ENCODE data around the gene KMT2C. TPM values are rescaled to one million over a fixed set of nuclear protein-coding genes. Genes with fewer than 3 reads are reported as not detected.

The KMT2C gene
- total and polyA plus RNA-seq, 4 experiments from 2014 or later, result 2.7 to 129 (median 74.5) TPM

GRCh38 chr7:152128741-152129461 is 306.9 kb downstream of the KMT2C start:
- no peak overlapping the region for H3K4me3 Mint-ChIP-seq
- peaks cover 58 to 61% of the 10 kb centered on the region in 2 donors for H3K36me3 Mint-ChIP-seq
- Histone ChIP-seq H3K36me3 (ENCODE audit: insufficient read depth, low read length) (peaks cover 11% of the 10 kb centered on the region), H3K4me3 (ENCODE audit: low read length in 2 of 2) (no peak overlapping the region), H3K27ac (ENCODE audit: low read depth, low read length) (no peak overlapping the region), H3K9me3 (ENCODE audit: control insufficient read depth in 1 of 2, low read length in 2 of 2) (no peaks in the 10 kb centered on the region), H3K27me3 (ENCODE audit: insufficient read depth, low read length) (no peaks in the 10 kb centered on the region), H3K4me1 (ENCODE audit: insufficient read depth, low read length) (no peaks in the 10 kb centered on the region)
- intact Hi-C loops (cut with micrococcal nuclease), result no loop called here
- H3K27me3 Mint-ChIP-seq, result no peaks in the 10 kb centered on the region
- no peak overlapping the region for H3K27ac Mint-ChIP-seq
- peaks cover 0 to 4% (median under 1%) of the 10 kb centered on the region in 4 donors for H3K4me1 Mint-ChIP-seq
- CTCF ChIA-PET (ENCODE audit: partially characterized antibody), result no interaction called here
- H3K9me3 Mint-ChIP-seq, result peaks cover 4 to 18% (median 12%) of the 10 kb centered on the region in 8 donors
- DNase-seq, result no peak
- POLR2A ChIA-PET (ENCODE audit: partially characterized antibody), result no interaction called here

- intact Hi-C loops (cut with micrococcal nuclease), result no loop called here
- ChIA-PET CTCF (ENCODE audit: partially characterized antibody) (no interaction called here), POLR2A (ENCODE audit: partially characterized antibody) (no interaction called here)
- peaks cover 4 to 19% (median 12%) of the 10 kb centered on the region in 8 donors for H3K9me3 Mint-ChIP-seq
- H3K9me3 ChIP-seq (ENCODE audit: control insufficient read depth in 1 of 2, low read length in 2 of 2), result no peaks in the 10 kb centered on the region
- H3K4me3 ChIP-seq (ENCODE audit: low read length in 2 of 2), result no peak overlapping the region
- peaks cover 12% of the 10 kb centered on the region for H3K36me3 ChIP-seq (ENCODE audit: insufficient read depth, low read length)
- H3K36me3 Mint-ChIP-seq, result peaks cover 58 to 62% of the 10 kb centered on the region in 2 donors
- DNase-seq, result no peak
- no peaks in the 10 kb centered on the region for H3K27me3 ChIP-seq (ENCODE audit: insufficient read depth, low read length)
- peaks cover under 1 to 4% (median 2%) of the 10 kb centered on the region in 4 donors for H3K4me1 Mint-ChIP-seq
- H3K27ac Mint-ChIP-seq, result no peak overlapping the region
- no peaks in the 10 kb centered on the region for H3K4me1 ChIP-seq (ENCODE audit: insufficient read depth, low read length)
- H3K27me3 Mint-ChIP-seq, result no peaks in the 10 kb centered on the region
- no peak overlapping the region for H3K27ac ChIP-seq (ENCODE audit: low read depth, low read length)
- H3K4me3 Mint-ChIP-seq, result no peak overlapping the region
Measured at GRCh38 chr7:152128252-152128651, 307.6 kb downstream of the KMT2C start.

- no peak overlapping the region for H3K4me3 Mint-ChIP-seq
- H3K4me3 ChIP-seq (ENCODE audit: low read length in 2 of 2), result no peak overlapping the region
- peaks cover 67 to 69% of the 10 kb centered on the region in 2 donors for H3K36me3 Mint-ChIP-seq
- H3K27me3 ChIP-seq (ENCODE audit: insufficient read depth, low read length), result no peaks in the 10 kb centered on the region
- no peak overlapping the region for H3K27ac ChIP-seq (ENCODE audit: low read depth, low read length)
- H3K9me3 Mint-ChIP-seq, result peaks cover 4 to 19% (median 12%) of the 10 kb centered on the region in 8 donors
- no peaks in the 10 kb centered on the region for H3K27me3 Mint-ChIP-seq
- peaks cover 9 to 13% (median 11%) of the 10 kb centered on the region in 4 donors for H3K4me1 Mint-ChIP-seq
- intact Hi-C loops (cut with micrococcal nuclease), result no loop called here
- H3K27ac Mint-ChIP-seq, result peak overlapping the region in 3 of 7 donors; percentile 3 to 70 (median 62)
- POLR2A ChIA-PET (ENCODE audit: partially characterized antibody), result no interaction called here
- H3K36me3 ChIP-seq (ENCODE audit: insufficient read depth, low read length), result peaks cover 12% of the 10 kb centered on the region
- H3K9me3 ChIP-seq (ENCODE audit: control insufficient read depth in 1 of 2, low read length in 2 of 2), result no peaks in the 10 kb centered on the region
- peaks cover 7% of the 10 kb centered on the region for H3K4me1 ChIP-seq (ENCODE audit: insufficient read depth, low read length)
- CTCF ChIA-PET (ENCODE audit: partially characterized antibody), result no interaction called here
- DNase-seq, result no peak
Measured at GRCh38 chr7:152127229-152127628, 308.6 kb downstream of the KMT2C start.

DNA sequence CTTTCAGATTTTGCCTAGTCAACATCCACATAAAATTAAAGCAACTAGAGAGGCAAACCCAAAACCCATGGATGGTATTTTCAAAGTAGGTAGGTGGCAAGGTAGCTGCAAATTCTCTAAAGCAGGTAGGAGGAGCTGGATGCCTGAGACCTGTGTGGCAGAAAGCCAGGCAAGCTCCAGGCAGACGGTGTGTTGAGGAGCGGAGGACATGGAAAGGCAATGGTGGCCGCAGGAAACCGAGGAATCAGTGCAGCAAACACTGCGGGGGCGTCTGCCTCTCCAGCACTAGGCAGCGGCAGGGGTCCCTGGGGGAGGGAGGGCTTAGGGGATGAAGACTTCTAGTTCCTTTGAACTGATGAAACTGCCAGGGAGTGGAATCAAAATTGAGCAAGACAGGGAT is 309.1 kb downstream of the KMT2C start:
- Mint-ChIP-seq H3K4me1 (peaks cover 10 to 15% (median 14%) of the 10 kb centered on the region in 4 donors), H3K27ac (peak overlapping the region in 2 of 7 donors; percentile 62), H3K9me3 (peaks cover 4 to 19% (median 12%) of the 10 kb centered on the region in 8 donors), H3K27me3 (no peaks in the 10 kb centered on the region), H3K4me3 (no peak overlapping the region), H3K36me3 (peaks cover 70% of the 10 kb centered on the region in 2 donors)
- POLR2A ChIA-PET (ENCODE audit: partially characterized antibody), result no interaction called here
- CTCF ChIA-PET (ENCODE audit: partially characterized antibody), result no interaction called here
- no peaks in the 10 kb centered on the region for H3K9me3 ChIP-seq (ENCODE audit: control insufficient read depth in 1 of 2, low read length in 2 of 2)
- no peak overlapping the region for H3K4me3 ChIP-seq (ENCODE audit: low read length in 2 of 2)
- peaks cover 14% of the 10 kb centered on the region for H3K36me3 ChIP-seq (ENCODE audit: insufficient read depth, low read length)
- no peak overlapping the region for H3K27ac ChIP-seq (ENCODE audit: low read depth, low read length)
- peaks cover 7% of the 10 kb centered on the region for H3K4me1 ChIP-seq (ENCODE audit: insufficient read depth, low read length)
- no peaks in the 10 kb centered on the region for H3K27me3 ChIP-seq (ENCODE audit: insufficient read depth, low read length)
- DNase-seq, result no peak
- intact Hi-C loops (cut with micrococcal nuclease), result no loop called here

DNA sequence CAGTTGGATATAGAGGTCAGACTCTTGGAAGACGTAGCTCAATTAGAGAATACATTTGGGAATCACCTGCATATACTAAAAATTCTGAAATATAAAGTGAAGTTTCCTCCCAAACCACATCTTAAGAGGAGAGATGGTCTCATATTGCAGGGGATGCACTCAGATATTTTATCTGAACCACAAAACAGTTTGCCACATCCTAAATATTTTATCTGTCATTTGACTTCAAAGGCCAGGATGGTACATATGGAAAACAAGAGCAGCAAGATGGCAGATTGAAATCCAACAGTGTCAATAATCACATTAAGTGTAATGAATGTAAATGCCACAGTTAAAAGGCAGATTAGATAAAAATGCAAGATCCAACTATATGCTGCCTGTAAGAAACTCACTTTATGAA is 313.3 kb downstream of the KMT2C start:
- Histone ChIP-seq H3K4me3 (ENCODE audit: low read length in 2 of 2) (no peak overlapping the region), H3K27ac (ENCODE audit: low read depth, low read length) (no peak overlapping the region), H3K27me3 (ENCODE audit: insufficient read depth, low read length) (no peaks in the 10 kb centered on the region), H3K4me1 (ENCODE audit: insufficient read depth, low read length) (peaks cover 7% of the 10 kb centered on the region), H3K36me3 (ENCODE audit: insufficient read depth, low read length) (peaks cover 49% of the 10 kb centered on the region), H3K9me3 (ENCODE audit: control insufficient read depth in 1 of 2, low read length in 2 of 2) (no peaks in the 10 kb centered on the region)
- Mint-ChIP-seq H3K9me3 (peaks cover 4 to 22% (median 12%) of the 10 kb centered on the region in 8 donors), H3K36me3 (peaks cover 81 to 85% of the 10 kb centered on the region in 2 donors), H3K27me3 (no peaks in the 10 kb centered on the region), H3K27ac (peak overlapping the region in 4 of 7 donors; percentile 31 to 85 (median 72)), H3K4me3 (no peak overlapping the region), H3K4me1 (peaks cover 11 to 20% (median 17%) of the 10 kb centered on the region in 4 donors)
- ChIA-PET CTCF (ENCODE audit: partially characterized antibody) (no interaction called here), POLR2A (ENCODE audit: partially characterized antibody) (no interaction called here)
- DNase-seq, result no peak
- intact Hi-C loops (cut with micrococcal nuclease), result no loop called here

DNA sequence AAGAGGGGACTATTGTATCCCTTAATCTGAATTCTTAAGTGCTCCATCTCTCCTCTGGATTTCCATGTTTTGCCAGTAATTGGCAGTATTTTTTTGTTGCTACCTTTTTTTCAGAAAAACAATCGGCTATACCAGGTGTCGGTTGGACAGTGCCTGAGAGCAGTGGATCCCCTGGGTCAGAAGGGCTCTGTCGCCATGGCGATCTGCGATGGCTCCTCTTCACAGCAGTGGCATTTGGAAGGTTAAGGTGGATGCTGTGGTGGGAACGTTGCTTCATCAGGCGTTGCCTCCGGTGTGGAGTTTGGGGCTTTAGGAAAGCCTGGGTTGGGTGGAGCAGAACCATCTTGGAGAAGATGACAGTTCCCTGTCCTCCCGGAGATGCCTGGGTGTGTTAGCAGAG is 314.4 kb downstream of the KMT2C start:
- intact Hi-C loops (cut with micrococcal nuclease), result no loop called here
- no peaks in the 10 kb centered on the region for H3K27me3 Mint-ChIP-seq
- H3K4me3 ChIP-seq (ENCODE audit: low read length in 2 of 2), result no peak overlapping the region
- POLR2A ChIA-PET (ENCODE audit: partially characterized antibody), result no interaction called here
- peaks cover 7% of the 10 kb centered on the region for H3K4me1 ChIP-seq (ENCODE audit: insufficient read depth, low read length)
- no peak overlapping the region for H3K27ac ChIP-seq (ENCODE audit: low read depth, low read length)
- no peak for DNase-seq
- peaks cover 53% of the 10 kb centered on the region for H3K36me3 ChIP-seq (ENCODE audit: insufficient read depth, low read length)
- H3K27ac Mint-ChIP-seq, result peak overlapping the region in 2 of 7 donors; percentile 53 to 61
- CTCF ChIA-PET (ENCODE audit: partially characterized antibody), result no interaction called here
- H3K4me1 Mint-ChIP-seq, result peaks cover 10 to 20% (median 16%) of the 10 kb centered on the region in 4 donors
- H3K9me3 Mint-ChIP-seq, result peaks cover 4 to 18% (median 12%) of the 10 kb centered on the region in 8 donors
- H3K27me3 ChIP-seq (ENCODE audit: insufficient read depth, low read length), result no peaks in the 10 kb centered on the region
- H3K4me3 Mint-ChIP-seq, result no peak overlapping the region
- peaks cover 74 to 85% of the 10 kb centered on the region in 2 donors for H3K36me3 Mint-ChIP-seq
- H3K9me3 ChIP-seq (ENCODE audit: control insufficient read depth in 1 of 2, low read length in 2 of 2), result no peaks in the 10 kb centered on the region

DNA sequence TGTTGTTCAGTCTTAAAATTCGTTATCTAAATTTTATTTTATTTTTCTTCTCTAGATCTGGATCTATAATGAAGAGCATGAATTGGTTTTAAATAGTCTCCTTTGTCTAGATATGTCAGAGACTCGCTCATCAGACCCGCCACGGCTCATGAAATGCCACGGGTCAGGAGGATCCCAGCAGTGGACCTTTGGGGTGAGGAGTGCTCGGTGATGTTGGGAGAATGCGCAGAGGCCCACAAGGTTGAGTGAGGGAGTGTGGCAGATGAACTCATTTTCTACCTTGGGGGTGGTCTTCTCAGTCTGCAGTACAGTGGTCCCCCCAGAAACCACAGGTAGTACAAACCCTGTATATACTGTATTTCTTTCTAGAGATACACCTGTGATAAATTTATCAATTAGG is 315.0 kb downstream of the KMT2C start:
- Mint-ChIP-seq H3K27me3 (no peaks in the 10 kb centered on the region), H3K4me3 (no peak overlapping the region), H3K4me1 (peaks cover 10 to 20% (median 16%) of the 10 kb centered on the region in 4 donors), H3K36me3 (peaks cover 74 to 84% of the 10 kb centered on the region in 2 donors), H3K9me3 (peaks cover 4 to 18% (median 12%) of the 10 kb centered on the region in 8 donors), H3K27ac (peak overlapping the region in 1 of 7 donors; percentile 70)
- Histone ChIP-seq H3K36me3 (ENCODE audit: insufficient read depth, low read length) (peaks cover 53% of the 10 kb centered on the region), H3K4me3 (ENCODE audit: low read length in 2 of 2) (no peak overlapping the region), H3K4me1 (ENCODE audit: insufficient read depth, low read length) (peaks cover 7% of the 10 kb centered on the region), H3K27me3 (ENCODE audit: insufficient read depth, low read length) (no peaks in the 10 kb centered on the region), H3K27ac (ENCODE audit: low read depth, low read length) (no peak overlapping the region), H3K9me3 (ENCODE audit: control insufficient read depth in 1 of 2, low read length in 2 of 2) (no peaks in the 10 kb centered on the region)
- DNase-seq, result no peak
- ChIA-PET POLR2A (ENCODE audit: partially characterized antibody) (no interaction called here), CTCF (ENCODE audit: partially characterized antibody) (no interaction called here)
- intact Hi-C loops (cut with micrococcal nuclease), result no loop called here
